ENCODE results near the gene MBOAT1. TPM values are rescaled to one million over a fixed set of nuclear protein-coding genes. Genes with fewer than 3 reads are reported as not detected.
A peak's percentile ranks its signal among the peaks of the same experiment; 100 is the strongest.

Gene MBOAT1
- total and polyA plus RNA-seq, 2 of the 13 experiments (the other 11 are each of a cell fraction or from before 2014, with no cell fraction given): not detected

GRCh38 chr6:20212392-20213111 is at the start of gene MBOAT1 (continued):
- 0 out of 2 replicates have a peak, but pooled peaks have one; percentile 14 for TF ChIP-seq FOXP4 (CRISPR knock-in tag; IDR thresholded peaks at IDR 0.05)
- peak; percentile 70; the same call in 1 of the 2 replicates for TF ChIP-seq ZFP91 (CRISPR knock-in tag; IDR thresholded peaks at IDR 0.05; ENCODE audit: borderline replicate concordance)
- TF ChIP-seq ZKSCAN1 (IDR thresholded peaks at IDR 0.05; ENCODE audit: low read length): 0 out of 2 replicates have a peak, but pooled peaks have one; percentile 73
- no peak for TF ChIP-seq ZNF629 (CRISPR knock-in tag; conservative IDR thresholded peaks at IDR 0.05)
- peak; percentile 80 for TF ChIP-seq ZNF687 (CRISPR knock-in tag; IDR thresholded peaks at IDR 0.05)
- no peak for TF ChIP-seq ZBED4 (CRISPR knock-in tag; IDR thresholded peaks at IDR 0.05; ENCODE audit: borderline replicate concordance)
- TF ChIP-seq NRL (CRISPR knock-in tag; IDR thresholded peaks at IDR 0.05; ENCODE audit: borderline replicate concordance): 0 out of 2 replicates have a peak, but pooled peaks have one; percentile 49
- TF ChIP-seq ZNF234 (CRISPR knock-in tag; conservative IDR thresholded peaks at IDR 0.05): no peak
- peak; percentile 100 for TF ChIP-seq MYPOP (CRISPR knock-in tag; IDR thresholded peaks at IDR 0.05)
- no peak for TF ChIP-seq WIZ (CRISPR knock-in tag; IDR thresholded peaks at IDR 0.05)

Measured in HepG2 (cell line).